A673 (cell line): ENCODE data around the gene CACNG5. TPM values are rescaled to one million over a fixed set of nuclear protein-coding genes. Genes with fewer than 3 reads are reported as not detected.

Experiments used
- BruUV-seq: library from RNA; stranded (reverse); fragments of 400-500 nt; replicated peaks from 2 replicates; lab custom pipeline; 2021; lab: Mats Ljungman, UMichigan
- CTCF ChIA-PET: fragments of 300-600 bp; sonication (Branson Sonifier 250); formaldehyde crosslinking; loops from one replicate; lab custom pipeline; 2022; ENCODE audit warnings: antibody characterized with exemption; lab: Charles Lee
- POLR2A ChIA-PET: fragments of 300-600 bp; sonication (Branson Sonifier 250); formaldehyde crosslinking; loops from one replicate; lab custom pipeline; 2022; ENCODE audit warnings: antibody characterized with exemption; ENCODE audit not compliant: low non-redundant PET; lab: Charles Lee
- DNase-seq: peaks from one replicate; pipeline ENCODE4 v3.0.0-alpha.2; 2015; ENCODE audit warnings: low spot score
- H3K27ac ChIP-seq: fragments of 200-600 bp; sonication (generic); 2 replicates; pipeline ENCODE4 v1.5.1; 2016; ENCODE audit warnings: mixed run types, low read depth, mild to moderate bottlenecking, mixed read lengths, antibody characterized with exemption, low read length; ENCODE audit not compliant: poor library complexity, severe bottlenecking
- H3K27me3 ChIP-seq: fragments of 200-600 bp; sonication (generic); replicated peaks from 2 replicates; pipeline ENCODE4 v1.6.1; 2017; ENCODE audit warnings: mixed run types, low read depth, mild to moderate bottlenecking, mixed read lengths, antibody characterized with exemption, low read length; ENCODE audit not compliant: insufficient read depth, poor library complexity
- H3K36me3 ChIP-seq: fragments of 200-600 bp; sonication (generic); 2 replicates; pipeline ENCODE4 v1.6.1; 2016; ENCODE audit warnings: mixed run types, mild to moderate bottlenecking, mixed read lengths, antibody characterized with exemption, low read length; ENCODE audit not compliant: insufficient read depth, poor library complexity, severe bottlenecking
- H3K4me1 ChIP-seq: fragments of 200-600 bp; sonication (generic); 2 replicates; pipeline ENCODE4 v1.6.1; 2017; ENCODE audit warnings: mixed run types, mild to moderate bottlenecking, mixed read lengths, antibody characterized with exemption, low read length; ENCODE audit not compliant: insufficient read depth, poor library complexity, severe bottlenecking
- H3K4me3 ChIP-seq: fragments of 200-600 bp; sonication (generic); 2 replicates; pipeline ENCODE4 v1.5.1; 2016; ENCODE audit warnings: low read depth, mixed run types, mild to moderate bottlenecking, mixed read lengths, low read length; ENCODE audit not compliant: poor library complexity, severe bottlenecking
- H3K9me3 ChIP-seq: fragments of 200-600 bp; sonication (generic); 2 replicates; pipeline ENCODE4 v1.6.1; 2016; ENCODE audit warnings: mixed run types, low read depth, mild to moderate bottlenecking, mixed read lengths, antibody characterized with exemption, low read length; ENCODE audit not compliant: poor library complexity, severe bottlenecking
- CTCF ChIP-seq: fragments of 300-800, 200-600 bp; sonication (generic); conservative IDR thresholded peaks from 2 replicates; pipeline ENCODE4 v1.5.1; 2017; ENCODE audit warnings: low read depth, mild to moderate bottlenecking, antibody characterized with exemption, low read length, moderate library complexity, mixed read lengths
- EZH2 ChIP-seq: fragments of 200-600 bp; sonication (generic); IDR thresholded peaks from 2 replicates; pipeline ENCODE4 v1.6.1; 2017; ENCODE audit warnings: borderline replicate concordance, low read depth, mild to moderate bottlenecking, mixed read lengths, antibody characterized with exemption, low read length; ENCODE audit not compliant: poor library complexity, severe bottlenecking
- intact Hi-C: fragments of 100-400 bp; cut with micrococcal nuclease; formaldehyde crosslinking; loops from one replicate; pipeline ENCODE4 v1.10.0; 2022; ENCODE audit not compliant: unreplicated experiment
- total RNA-seq: library from RNA; stranded (reverse); gene quantifications from 2 replicates; pipeline ENCODE4 v1.2.3, GENCODE V29; 2021

CACNG5 gene
- total RNA-seq, 1 experiment from 2014 or later: 0.88 TPM

- POLR2A ChIA-PET: no interaction called here
- intact Hi-C loops: no loop called here
- Histone ChIP-seq H3K36me3 (no peaks in the 10 kb centered on the region), H3K27me3 (no peaks in the 10 kb centered on the region), H3K4me3 (no peak overlapping the region), H3K27ac (no peak overlapping the region), H3K9me3 (no peaks in the 10 kb centered on the region), H3K4me1 (no peaks in the 10 kb centered on the region)
- CTCF ChIA-PET: no interaction called here
- no peak for DNase-seq
- BruUV-seq: no TSS peak
- no peak for TF ChIP-seq CTCF
- TF ChIP-seq EZH2: no peak
Measured at GRCh38 chr17:66809408-66809807, 25.5 kb upstream of the CACNG5 start.

- H3K27ac ChIP-seq: no peak overlapping the region
- ChIA-PET CTCF (no interaction called here), POLR2A (no interaction called here)
- no peaks in the 10 kb centered on the region for H3K36me3 ChIP-seq
- H3K4me3 ChIP-seq: no peak overlapping the region
- BruUV-seq: no TSS peak
- no peak for TF ChIP-seq EZH2
- TF ChIP-seq CTCF: no peak
- DNase-seq: no peak
- no peaks in the 10 kb centered on the region for H3K9me3 ChIP-seq
- no peaks in the 10 kb centered on the region for H3K4me1 ChIP-seq
- intact Hi-C loops: no loop called here
- H3K27me3 ChIP-seq: no peaks in the 10 kb centered on the region
Measured at GRCh38 chr17:66810951-66811682, 23.8 kb upstream of the CACNG5 start.

GRCh38 chr17:66811683-66812054 lies 23.2 kb upstream of the CACNG5 start:
- Histone ChIP-seq H3K27ac (no peak overlapping the region), H3K36me3 (no peaks in the 10 kb centered on the region), H3K4me3 (no peak overlapping the region), H3K27me3 (no peaks in the 10 kb centered on the region), H3K4me1 (no peaks in the 10 kb centered on the region), H3K9me3 (no peaks in the 10 kb centered on the region)
- no TSS peak for BruUV-seq
- DNase-seq: no peak
- intact Hi-C loops: no loop called here
- POLR2A ChIA-PET: no interaction called here
- CTCF ChIA-PET: no interaction called here
- TF ChIP-seq EZH2 (no peak), CTCF (no peak)
